HG03521 (cell line): ENCODE measurements around the gene SPINK13.
"Not testable (repeated sequence)": the region's sequence is repeated elsewhere in the genome, so short reads cannot be mapped to it uniquely, and the experiment has no call there.

Experiments used
- ATAC-seq: cut with Tn5 transposase; IDR thresholded peaks from one replicate; pipeline ENCODE4 v1.9.1; 2021; ENCODE audit warnings: mild to moderate bottlenecking, moderate library complexity; ENCODE audit not compliant: unreplicated experiment

The SPINK13 gene

GRCh38 chr5:148311484-148311883 is 42.9 kb downstream of the SPINK13 start:
- ATAC-seq, result no peak

GRCh38 chr5:148312153-148312552 is 43.6 kb downstream of the SPINK13 start, which contains the start of gene SPINK7:
Gene SPINK7 (plus strand): TSS chr5:148312423. CDS start chr5:148312484, 61 bp downstream.
- ATAC-seq, result no peak

- no peak for ATAC-seq
Observed at GRCh38 chr5:148314187-148314586, 45.6 kb downstream of the SPINK13 start.

- ATAC-seq, result no peak
Observed at GRCh38 chr5:148314731-148315130, 46.1 kb downstream of the SPINK13 start.

- not testable (repeated sequence) for ATAC-seq
Observed at GRCh38 chr5:148320011-148320963, 51.7 kb downstream of the SPINK13 start.

GRCh38 chr5:148333262-148333849 is 64.8 kb downstream of the SPINK13 start:
- ATAC-seq, result no peak

- no peak for ATAC-seq
Observed at GRCh38 chr5:148335259-148335658, 66.7 kb downstream of the SPINK13 start, which contains the start of gene SPINK9. Gene SPINK9 (plus strand): TSS chr5:148335559. CDS start chr5:148335614, 55 bp downstream.
